ENCODE data around the gene CDK5RAP1.
"Not testable (repeated sequence)": the region's sequence is repeated elsewhere in the genome, so short reads cannot be mapped to it uniquely, and the experiment has no call there.

The CDK5RAP1 gene

DNA sequence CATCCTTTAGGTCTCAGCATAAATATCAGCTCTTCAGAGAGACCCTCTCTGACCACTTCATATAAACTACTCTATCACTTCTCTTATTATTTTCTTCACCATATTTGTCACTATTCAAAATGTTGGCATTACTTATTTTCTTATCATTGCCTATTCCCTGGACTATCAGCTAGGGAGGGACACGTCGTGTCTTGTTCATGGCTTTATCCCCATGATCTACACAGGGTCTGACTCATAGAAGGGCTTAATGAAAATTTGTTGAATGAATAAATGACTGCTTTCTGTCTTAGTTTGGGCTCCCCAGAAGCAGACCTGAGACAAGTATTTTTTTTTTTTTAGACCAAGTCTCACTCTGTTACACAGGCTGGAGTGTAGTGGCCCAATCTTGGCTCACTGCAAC, 3.0 kb upstream of the CDK5RAP1 start:
- TF ChIP-seq, protein P1, sequence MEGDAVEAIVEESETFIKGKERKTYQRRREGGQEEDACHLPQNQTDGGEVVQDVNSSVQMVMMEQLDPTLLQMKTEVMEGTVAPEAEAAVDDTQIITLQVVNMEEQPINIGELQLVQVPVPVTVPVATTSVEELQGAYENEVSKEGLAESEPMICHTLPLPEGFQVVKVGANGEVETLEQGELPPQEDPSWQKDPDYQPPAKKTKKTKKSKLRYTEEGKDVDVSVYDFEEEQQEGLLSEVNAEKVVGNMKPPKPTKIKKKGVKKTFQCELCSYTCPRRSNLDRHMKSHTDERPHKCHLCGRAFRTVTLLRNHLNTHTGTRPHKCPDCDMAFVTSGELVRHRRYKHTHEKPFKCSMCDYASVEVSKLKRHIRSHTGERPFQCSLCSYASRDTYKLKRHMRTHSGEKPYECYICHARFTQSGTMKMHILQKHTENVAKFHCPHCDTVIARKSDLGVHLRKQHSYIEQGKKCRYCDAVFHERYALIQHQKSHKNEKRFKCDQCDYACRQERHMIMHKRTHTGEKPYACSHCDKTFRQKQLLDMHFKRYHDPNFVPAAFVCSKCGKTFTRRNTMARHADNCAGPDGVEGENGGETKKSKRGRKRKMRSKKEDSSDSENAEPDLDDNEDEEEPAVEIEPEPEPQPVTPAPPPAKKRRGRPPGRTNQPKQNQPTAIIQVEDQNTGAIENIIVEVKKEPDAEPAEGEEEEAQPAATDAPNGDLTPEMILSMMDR (conservative IDR thresholded peaks at IDR 0.05) = no peak
- H3K27ac ChIP-seq = no peak overlapping the region

DNA sequence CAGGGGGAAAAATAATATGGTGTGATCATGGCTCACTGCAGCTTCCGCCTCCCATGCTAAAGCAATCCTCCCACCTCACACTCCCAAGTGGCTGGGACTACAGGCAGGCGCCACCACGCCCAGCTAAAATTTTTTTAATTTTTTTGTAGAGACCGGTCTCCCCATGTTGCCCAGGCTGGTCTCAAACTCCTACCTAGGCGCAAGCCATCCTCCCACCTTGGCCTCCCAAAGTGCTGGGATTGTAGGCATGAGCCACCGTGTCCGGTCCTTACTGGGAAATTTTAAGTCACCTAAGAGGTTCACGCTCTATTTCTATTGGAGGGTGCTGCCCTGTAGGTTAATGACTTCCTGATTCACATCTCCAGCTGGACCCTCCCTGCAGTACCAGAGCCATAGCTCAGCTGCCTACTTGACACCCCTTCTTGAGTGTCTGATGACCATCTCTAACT, 626 bp upstream of the CDK5RAP1 start:
- H3K27ac ChIP-seq = peak overlapping the region; percentile 80
- TF ChIP-seq, protein P1 (conservative IDR thresholded peaks at IDR 0.05) = no peak

DNA sequence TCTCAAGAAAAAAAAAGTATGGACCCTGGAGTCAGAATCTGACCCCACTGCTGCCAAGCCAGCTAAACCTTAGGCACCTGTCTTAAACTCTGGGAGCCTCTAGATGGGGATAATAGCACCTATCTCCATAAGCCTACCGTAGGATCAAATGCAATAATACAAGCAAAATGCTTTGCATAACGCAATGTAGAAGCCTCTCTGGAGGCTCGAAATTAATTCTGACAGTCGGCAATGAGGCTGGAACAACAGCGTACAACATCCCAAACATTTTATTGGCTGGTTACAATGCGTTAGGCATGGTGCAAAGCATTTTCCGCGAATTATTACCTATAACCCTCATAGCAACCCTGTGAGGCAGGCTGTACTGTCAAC, 521 bp downstream of the CDK5RAP1 start:
- H3K27ac ChIP-seq = peak overlapping the region; percentile 80
- TF ChIP-seq, protein P1 (conservative IDR thresholded peaks at IDR 0.05) = peak; percentile 72

DNA sequence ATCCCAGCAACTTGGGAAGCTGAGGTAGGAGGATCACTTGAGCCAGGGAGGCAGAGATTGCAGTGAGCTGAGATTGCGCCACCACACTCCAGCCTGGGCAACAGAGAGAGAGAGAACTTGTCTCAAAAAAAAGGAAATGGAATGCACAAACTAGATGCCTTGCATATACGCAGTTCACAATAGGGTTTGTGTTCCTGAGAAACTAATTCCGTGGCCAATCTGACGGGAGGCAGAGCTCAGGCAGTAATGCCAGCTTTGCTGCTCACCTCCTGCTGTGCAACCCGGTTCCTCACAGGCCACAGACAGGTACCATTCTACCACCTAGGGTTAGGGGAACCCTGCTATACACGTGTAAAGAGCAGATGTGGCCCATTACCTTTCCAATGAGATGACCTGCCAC, 1.4 kb downstream of the CDK5RAP1 start:
- peak overlapping the region; percentile 80; the same call in 1 of the 2 replicates for H3K27ac ChIP-seq
- TF ChIP-seq, protein P1 (conservative IDR thresholded peaks at IDR 0.05) = no peak

DNA sequence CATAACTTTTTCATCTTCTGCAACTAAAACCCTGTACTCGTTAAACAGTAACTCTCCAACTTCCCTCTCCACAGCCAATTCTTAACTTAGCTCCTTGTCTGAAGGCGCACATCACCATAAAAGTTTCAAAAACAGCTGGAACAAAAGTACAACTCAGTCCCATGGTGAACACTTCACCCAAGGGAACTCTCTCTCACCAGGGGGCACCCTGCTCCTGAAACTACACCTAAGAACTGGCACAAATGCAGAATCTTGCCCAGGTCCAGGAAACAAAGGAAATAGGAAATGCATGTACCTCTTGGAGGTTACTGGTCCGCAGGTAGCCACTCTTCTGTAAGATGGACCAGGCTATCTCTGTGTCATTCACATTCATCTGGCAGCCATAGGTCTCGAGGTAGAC, 6.6 kb downstream of the CDK5RAP1 start:
- no peak overlapping the region for H3K27ac ChIP-seq
- TF ChIP-seq, protein P1 (conservative IDR thresholded peaks at IDR 0.05) = peak; percentile 58

DNA sequence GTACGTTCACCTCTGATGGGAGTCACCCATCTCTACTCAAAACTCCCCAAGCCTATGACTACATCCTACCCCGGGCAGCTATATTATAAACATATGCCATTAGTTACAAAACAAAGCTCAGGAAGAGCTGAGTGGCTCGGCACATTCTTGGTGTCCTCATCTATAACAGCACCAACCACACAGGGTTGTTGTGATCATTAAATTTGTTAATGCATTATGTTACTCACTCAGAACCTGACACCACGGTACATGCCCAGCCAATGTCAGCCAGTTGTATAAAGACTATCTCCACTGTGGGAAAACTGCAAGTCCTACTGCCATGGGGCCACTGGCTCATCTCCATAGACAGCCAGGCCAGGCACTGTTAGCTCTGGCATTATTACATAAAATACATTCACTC, 7.7 kb downstream of the CDK5RAP1 start:
- TF ChIP-seq, protein P1 (conservative IDR thresholded peaks at IDR 0.05) = no peak
- H3K27ac ChIP-seq = no peak overlapping the region

DNA sequence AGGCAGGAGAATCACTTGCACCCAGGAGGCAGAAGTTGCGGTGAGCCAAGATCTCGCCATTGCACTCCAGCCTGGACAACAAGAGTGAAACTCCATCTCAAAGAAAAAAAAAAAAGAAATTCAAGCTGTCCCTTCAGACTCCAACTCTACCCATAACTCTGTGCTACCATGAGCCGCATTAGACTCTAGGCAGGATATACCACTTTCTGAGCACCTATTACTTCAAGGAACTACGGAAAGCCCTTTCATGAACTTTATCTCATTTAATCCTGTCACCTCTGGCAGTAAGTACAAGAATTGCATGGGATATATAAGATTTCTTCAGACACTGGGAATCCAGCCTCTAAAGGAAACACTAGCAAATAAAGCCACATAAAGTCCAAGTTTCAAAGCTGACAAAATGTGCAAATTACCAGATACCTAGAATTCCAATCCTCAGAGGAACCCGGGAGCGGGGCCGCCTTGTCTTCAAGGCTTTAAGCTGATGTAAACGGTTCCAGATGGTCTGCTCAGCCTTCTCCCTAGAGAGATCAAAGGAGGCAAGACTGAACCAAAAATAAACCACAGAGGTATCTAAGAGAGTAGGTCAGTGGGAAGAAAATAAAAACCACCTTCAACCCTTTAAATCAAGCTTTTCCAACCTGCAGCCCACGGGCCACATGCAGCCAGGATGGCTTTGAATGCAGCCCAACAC, 9.4 kb downstream of the CDK5RAP1 start:
- H3K27ac ChIP-seq = no peak overlapping the region
- TF ChIP-seq, protein P1 (conservative IDR thresholded peaks at IDR 0.05) = no peak

DNA sequence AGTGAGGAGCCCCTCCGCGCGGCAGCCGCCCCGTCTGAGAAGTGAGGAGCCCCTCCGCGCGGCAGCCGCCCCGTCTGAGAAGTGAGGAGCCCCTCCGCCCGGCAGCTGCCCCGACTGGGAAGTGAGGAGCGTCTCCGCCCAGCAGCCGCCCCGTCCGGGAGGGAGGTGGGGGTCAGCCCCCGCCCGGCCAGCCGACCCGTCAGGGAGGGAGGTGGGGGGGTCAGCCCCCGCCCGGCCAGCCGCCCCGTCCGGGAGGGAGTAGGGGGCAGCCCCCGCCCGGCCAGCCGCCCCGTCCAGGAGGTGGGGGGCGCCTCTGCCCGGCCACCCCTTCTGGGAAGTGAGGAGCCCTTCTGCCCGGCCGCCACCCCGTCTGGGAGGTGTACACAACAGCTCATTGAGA, 12.0 kb downstream of the CDK5RAP1 start:
- not testable (repeated sequence) for H3K27ac ChIP-seq

Data from VCaP (cell line).